ENCODE results near the gene MIB2. TPM values are rescaled to one million over a fixed set of nuclear protein-coding genes. Genes with fewer than 3 reads are reported as not detected.
"Not testable (repeated sequence)": the region's sequence is repeated elsewhere in the genome, so short reads cannot be mapped to it uniquely, and the experiment has no call there.

Gene MIB2
- total RNA-seq, 1 experiment from 2014 or later, result 44.8 TPM

DNA sequence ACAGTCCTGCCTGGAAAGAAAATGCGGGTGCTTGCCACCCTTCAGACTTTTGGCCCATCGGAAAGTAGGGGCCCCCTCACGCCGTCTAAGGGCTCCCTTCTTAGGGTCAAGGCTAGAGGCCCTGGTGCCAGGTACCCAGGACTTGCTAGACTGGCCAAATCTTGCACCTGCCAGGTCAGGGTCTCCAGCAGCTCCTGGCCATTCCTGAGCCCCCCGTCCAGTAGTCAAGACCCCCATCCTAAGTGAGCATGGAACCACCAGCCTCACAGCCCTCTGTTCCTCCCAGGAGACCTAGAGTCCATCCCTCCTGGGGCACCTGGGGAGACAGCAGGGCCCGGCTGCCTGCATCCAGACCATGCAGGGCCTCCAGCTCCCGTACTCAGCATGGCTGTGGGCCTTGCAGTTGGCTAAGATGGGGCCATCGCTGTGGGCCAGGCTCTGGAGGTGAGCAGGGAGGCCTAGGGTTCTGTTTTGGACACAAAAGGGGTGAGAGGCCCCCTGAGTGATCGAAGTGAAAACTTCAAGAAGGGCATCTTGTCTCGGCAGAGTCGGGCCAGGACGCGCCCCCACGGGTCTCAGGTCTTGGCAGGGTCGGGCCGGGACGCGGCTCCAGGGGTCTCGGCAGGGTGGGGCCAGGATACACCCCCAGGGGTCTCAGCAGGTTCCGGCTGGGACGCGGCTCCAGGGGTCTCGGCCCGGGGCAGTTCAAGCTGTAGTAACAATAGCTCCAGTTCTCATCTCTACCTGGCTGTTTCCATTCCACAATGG lies 21.3 kb upstream of the MIB2 start:
- peaks cover 25% of the 10 kb centered on the region for H3K27me3 ChIP-seq (replicated peaks)
- no peaks in the 10 kb centered on the region for H3K9me3 ChIP-seq (replicated peaks)
- H3K4me1 ChIP-seq (replicated peaks), result peaks cover 8% of the 10 kb centered on the region
- H3K27ac ChIP-seq, result no peak overlapping the region
- H3K36me3 ChIP-seq, result no peaks in the 10 kb centered on the region
- H3K4me3 ChIP-seq, result no peak overlapping the region
- DNase-seq (ENCODE audit: low read depth in 1 of 2, low spot score in 2 of 2), result no peak

DNA sequence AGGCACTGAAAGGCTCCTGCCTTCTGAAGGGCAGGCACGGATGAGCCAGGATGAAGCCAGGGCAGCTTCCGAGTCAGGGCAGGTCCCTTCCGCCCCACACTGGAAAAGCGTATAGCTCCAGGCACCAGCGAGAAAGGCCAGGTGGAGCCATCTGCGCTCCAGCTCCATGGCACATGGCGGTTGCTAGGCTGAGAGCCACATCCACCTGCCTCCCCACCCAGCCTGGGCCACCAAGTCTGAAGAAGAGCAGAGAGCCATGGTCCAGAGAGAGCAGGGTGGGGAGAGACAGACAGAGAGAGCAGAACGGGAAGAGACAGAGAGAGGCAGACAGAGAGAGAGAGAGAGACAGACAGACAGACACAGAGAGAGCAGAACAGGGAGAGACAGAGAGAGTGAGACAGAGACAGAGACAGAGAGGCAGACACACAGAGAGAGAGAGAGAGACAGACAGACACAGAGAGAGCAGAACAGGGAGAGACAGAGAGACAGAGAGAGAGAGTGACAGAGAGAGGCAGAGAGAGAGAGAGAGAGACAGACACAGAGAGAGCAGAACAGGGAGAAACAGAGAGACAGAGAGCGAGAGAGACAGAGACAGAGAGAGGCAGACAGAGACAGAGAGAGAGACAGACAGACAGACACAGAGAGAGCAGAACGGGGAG lies 20.6 kb upstream of the MIB2 start:
- Histone ChIP-seq H3K27me3 (replicated peaks) (peaks cover 31% of the 10 kb centered on the region), H3K4me1 (replicated peaks) (peaks cover 14% of the 10 kb centered on the region), H3K27ac (no peak overlapping the region), H3K9me3 (replicated peaks) (peaks cover 2% of the 10 kb centered on the region; the same call in 1 of the 2 replicates), H3K36me3 (no peaks in the 10 kb centered on the region), H3K4me3 (no peak overlapping the region)
- DNase-seq (ENCODE audit: low read depth in 1 of 2, low spot score in 2 of 2), result no peak

DNA sequence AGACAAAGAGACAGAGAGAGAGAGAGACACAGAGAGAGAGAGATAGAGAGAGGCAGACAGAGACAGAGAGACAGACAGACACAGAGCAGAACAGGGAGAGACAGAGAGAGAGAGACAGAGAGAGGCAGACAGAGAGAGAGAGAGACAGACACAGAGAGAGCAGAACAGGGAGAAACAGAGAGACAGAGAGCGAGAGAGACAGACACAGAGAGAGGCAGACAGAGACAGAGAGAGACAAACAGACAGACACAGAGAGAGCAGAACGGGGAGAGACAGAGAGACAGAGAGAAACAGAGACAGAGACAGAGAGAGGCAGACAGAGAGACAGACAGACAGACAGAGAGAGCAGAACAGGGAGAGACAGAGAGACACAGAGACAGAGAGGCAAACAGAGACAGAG lies 20.0 kb upstream of the MIB2 start:
- H3K4me1 ChIP-seq (replicated peaks), result peaks cover 16% of the 10 kb centered on the region
- H3K36me3 ChIP-seq; DNase-seq (ENCODE audit: low read depth in 1 of 2, low spot score in 2 of 2); H3K27ac ChIP-seq; H3K9me3 ChIP-seq (replicated peaks); H3K4me3 ChIP-seq: not testable (repeated sequence)
- H3K27me3 ChIP-seq (replicated peaks), result peaks cover 32% of the 10 kb centered on the region

DNA sequence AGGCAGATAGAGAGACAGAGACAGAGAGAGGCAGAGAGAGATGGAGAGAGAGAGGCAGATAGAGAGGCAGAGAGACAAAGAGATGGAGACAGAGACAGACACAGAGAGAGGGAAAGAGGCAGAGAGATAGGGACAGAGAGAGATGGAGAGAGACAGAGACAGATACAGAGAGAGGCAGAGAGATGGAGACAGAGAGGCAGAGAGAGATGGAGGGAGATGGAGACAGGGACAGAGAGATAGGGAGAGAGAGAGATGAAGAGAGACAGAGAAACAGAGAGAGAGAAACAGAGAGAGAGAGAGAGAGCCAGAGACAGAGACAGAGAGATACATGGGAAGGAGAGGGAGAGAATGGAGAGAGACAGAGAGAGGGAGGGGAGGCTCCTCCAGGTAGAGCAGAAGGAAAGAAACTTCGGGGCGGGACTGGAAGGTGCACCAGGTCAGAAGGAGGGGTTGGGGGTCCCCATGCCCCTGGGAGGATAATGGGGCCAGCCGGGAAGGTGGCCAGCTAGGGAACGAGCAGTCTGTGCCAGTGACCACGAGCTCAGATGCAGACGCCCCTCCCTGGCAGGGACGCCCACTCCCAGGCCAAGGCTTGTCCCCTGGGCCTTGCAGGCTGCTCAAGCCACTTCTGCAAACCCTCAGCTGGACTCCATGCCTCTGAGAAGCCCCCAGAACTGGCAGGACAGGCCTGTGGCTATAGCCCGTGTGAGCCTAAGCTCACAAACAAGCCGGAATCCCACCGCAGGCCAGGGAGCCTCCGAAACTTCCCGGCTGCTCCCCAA lies 18.6 kb upstream of the MIB2 start:
- Histone ChIP-seq H3K27ac (no peak overlapping the region), H3K9me3 (replicated peaks) (peaks cover 2% of the 10 kb centered on the region; the same call in 1 of the 2 replicates), H3K4me1 (replicated peaks) (peaks cover 18% of the 10 kb centered on the region), H3K36me3 (no peaks in the 10 kb centered on the region), H3K4me3 (no peak overlapping the region), H3K27me3 (replicated peaks) (peaks cover 40% of the 10 kb centered on the region)
- no peak for DNase-seq (ENCODE audit: low read depth in 1 of 2, low spot score in 2 of 2)

DNA sequence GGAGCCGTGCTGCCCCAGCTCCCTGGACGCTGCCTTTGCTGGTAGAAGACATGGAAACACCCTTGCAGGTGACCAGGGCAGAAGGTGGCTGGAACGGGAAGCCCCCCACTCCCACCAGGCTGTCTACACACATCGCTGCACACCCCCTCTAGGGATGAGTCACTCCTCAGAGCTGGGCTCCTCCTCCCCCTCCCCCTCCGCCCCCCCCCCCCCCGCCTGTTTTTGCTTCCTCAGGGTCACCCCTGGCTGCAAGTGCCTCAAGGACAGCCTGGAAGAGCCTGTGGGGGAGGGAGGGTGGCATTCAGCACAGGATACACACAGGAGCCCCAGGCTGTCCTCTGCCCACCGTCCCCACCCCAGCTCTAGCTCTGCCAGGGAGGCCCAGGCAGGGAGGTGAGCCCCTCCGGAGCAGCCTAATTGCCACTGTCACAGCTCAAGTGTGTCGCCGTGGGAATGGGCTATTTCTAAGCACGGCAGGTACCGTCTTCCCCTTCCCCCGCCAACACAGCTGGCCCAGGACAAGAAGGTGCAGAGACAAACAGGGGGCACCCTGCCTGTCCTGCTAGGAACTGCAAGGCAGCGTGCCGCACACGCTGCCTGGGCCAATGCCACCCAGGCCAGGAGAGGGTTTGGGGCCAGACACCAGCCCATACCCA lies 17.9 kb upstream of the MIB2 start:
- H3K4me1 ChIP-seq (replicated peaks), result peaks cover 18% of the 10 kb centered on the region
- no peak overlapping the region for H3K4me3 ChIP-seq
- no peak for DNase-seq (ENCODE audit: low read depth in 1 of 2, low spot score in 2 of 2)
- peaks cover 40% of the 10 kb centered on the region for H3K27me3 ChIP-seq (replicated peaks)
- H3K36me3 ChIP-seq, result no peaks in the 10 kb centered on the region
- no peak overlapping the region for H3K27ac ChIP-seq
- peaks cover 2% of the 10 kb centered on the region; the same call in 1 of the 2 replicates for H3K9me3 ChIP-seq (replicated peaks)

DNA sequence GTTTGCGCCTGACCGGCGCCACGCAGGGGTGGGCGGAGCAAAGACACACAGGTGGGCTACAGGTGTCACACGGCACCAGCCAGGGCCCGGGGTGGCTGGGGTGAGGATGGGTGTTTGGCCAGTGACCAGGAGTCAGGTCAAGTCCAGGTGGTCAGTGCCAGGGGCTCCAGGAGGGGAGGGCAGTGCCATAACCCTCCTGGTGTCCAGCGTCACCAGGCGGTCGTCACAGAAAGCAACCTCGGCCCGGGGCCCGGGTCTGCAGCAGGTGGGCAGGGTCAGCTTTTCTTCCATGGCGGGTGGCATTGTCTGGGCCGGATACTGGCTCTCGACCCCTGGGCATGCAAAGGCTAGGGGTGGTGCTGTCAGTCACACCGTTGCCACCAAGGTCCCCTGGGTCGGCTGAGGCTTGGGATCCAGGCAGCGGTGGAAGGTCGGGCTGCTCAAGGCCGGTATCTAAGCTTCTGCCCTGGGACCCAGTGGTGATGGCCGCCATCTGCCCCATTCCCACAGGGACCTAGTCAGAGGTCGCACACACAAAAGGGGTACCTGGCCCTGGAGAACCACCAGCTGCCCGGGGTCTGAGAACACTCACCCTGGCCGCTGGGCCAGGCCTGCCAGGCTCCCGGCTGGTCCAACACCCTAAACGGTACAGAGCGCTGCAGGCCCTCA lies 17.1 kb upstream of the MIB2 start:
- no peak for DNase-seq (ENCODE audit: low read depth in 1 of 2, low spot score in 2 of 2)
- Histone ChIP-seq H3K4me1 (replicated peaks) (peaks cover 18% of the 10 kb centered on the region), H3K36me3 (no peaks in the 10 kb centered on the region), H3K9me3 (replicated peaks) (peaks cover 2% of the 10 kb centered on the region; the same call in 1 of the 2 replicates), H3K4me3 (no peak overlapping the region), H3K27ac (no peak overlapping the region), H3K27me3 (replicated peaks) (peaks cover 40% of the 10 kb centered on the region)

DNA sequence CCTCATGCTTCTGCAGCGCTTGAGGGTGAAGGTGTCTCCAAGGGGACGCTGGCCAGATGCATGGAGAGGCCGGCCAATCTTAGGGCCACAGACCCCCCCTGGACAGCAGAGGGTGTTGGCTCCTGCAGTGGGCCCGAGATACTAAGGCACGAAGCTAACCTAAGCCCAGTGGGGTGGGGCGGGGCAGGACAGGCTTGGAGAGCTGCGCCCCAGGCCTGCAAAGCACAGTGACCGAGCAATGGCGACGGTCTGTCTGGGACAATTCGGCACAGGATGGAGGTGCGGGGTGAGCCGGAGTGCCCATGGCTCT lies 16.6 kb upstream of the MIB2 start:
- Histone ChIP-seq H3K4me1 (replicated peaks) (peaks cover 18% of the 10 kb centered on the region), H3K36me3 (no peaks in the 10 kb centered on the region), H3K27ac (no peak overlapping the region), H3K9me3 (replicated peaks) (peaks cover 2% of the 10 kb centered on the region; the same call in 1 of the 2 replicates), H3K27me3 (replicated peaks) (peaks cover 40% of the 10 kb centered on the region), H3K4me3 (no peak overlapping the region)
- no peak for DNase-seq (ENCODE audit: low read depth in 1 of 2, low spot score in 2 of 2)

DNA sequence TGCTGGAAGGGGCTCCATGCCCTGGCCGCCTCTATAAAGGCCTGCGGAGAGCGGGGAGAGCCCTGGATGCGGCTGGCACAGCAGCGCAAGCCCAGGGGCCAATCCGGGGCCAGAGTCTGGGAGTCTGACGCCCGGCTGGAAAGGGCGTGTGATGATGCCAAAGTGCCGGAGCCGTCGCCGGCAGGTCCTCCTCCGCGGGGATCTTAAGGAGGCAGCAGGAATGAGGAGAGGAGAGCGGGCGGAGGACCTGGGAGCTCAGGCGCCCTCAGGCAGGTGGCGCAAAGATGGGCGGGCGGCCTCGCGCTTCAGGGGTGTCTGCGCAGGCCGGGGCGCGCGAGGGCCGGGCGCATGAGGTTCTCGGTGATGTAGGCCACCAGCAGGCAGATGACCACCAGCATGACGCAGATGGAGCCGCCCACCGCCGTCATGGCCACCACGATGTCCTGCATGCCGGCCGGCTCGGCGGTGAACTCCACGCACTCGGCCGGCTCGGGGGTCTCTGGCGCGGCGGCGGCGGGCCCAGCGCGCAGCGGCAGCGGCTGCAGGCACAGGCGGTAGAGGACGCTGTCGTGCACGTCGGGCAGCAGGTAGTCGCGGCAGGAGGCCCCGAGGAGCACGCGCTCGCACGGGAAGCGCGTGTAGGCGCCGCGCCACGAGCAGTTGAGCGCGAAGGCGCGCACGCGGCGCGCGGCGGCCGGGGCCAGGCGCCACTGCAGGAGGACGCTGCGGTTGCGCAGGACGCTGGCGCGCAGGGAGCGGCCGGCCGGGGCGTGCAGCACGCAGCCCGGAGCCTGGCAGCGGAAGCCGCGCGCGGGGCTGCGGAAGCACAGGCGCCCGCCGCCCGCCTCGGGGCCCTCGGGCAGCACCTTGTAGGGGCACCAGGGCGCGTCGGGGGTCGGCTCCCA lies 16.0 kb upstream of the MIB2 start:
- no peak overlapping the region for H3K27ac ChIP-seq
- no peak for DNase-seq (ENCODE audit: low read depth in 1 of 2, low spot score in 2 of 2)
- H3K4me1 ChIP-seq (replicated peaks), result peaks cover 18% of the 10 kb centered on the region
- peaks cover 40% of the 10 kb centered on the region for H3K27me3 ChIP-seq (replicated peaks)
- H3K9me3 ChIP-seq (replicated peaks), result peaks cover 2% of the 10 kb centered on the region; the same call in 1 of the 2 replicates
- H3K4me3 ChIP-seq, result peak overlapping the region; percentile 33
- H3K36me3 ChIP-seq, result no peaks in the 10 kb centered on the region

DNA sequence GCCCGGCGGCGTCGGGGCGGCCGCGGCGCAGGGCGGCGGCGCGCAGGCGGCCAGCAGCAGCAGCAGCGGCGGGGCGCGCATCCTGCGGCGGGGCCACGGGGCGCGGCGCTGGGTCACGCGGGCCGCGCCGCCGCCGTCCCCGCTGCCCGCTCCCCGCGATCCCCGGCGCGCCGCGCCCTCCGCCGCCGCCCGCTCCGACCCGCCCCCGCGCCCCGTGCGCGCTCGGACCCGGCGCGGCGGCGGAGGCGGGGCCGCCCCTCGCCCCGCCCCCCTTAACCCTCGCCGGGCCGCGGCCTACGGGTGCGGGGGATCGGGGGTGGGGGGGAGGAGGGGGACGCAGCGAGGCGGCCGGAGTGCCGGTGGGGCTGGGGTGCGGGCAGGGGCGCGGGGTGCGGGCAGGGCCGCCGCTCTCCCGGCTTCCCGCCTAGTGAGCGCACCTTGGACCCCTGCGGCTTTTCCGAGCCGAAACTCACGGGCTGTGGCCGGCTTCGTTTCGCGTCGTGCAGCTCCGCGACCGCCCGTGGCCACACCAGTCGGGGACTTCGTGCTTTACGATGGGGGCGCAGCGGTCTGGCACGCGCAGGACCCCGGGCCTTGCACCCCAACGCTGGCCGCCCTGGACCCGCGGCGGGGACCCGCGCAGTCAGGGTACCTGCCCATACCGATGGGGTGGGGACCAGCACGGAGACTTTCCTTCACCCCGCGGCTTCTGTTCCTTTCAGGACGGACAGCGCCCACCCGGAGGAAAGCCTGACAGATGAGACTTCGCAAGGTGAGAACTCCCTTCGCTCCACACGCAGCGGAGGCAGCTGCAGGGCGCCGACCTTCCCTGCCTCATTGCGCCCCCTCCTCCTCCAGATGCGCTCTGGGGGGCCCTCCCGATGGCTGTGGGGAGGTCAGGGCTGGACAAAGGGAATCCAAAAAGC lies 15.1 kb upstream of the MIB2 start, which contains the start of gene FNDC10:
Gene FNDC10, minus strand, starts transcription at position 201 of the 926 bp plus-strand sequence. Its CDS starts 120 bp downstream, at position 81.
- peaks cover 2% of the 10 kb centered on the region; the same call in 1 of the 2 replicates for H3K9me3 ChIP-seq (replicated peaks)
- DNase-seq (ENCODE audit: low read depth in 1 of 2, low spot score in 2 of 2), result no peak
- peaks cover 18% of the 10 kb centered on the region for H3K4me1 ChIP-seq (replicated peaks)
- H3K27ac ChIP-seq, result no peak within 1 kb of the TSS
- H3K27me3 ChIP-seq (replicated peaks), result peaks cover 40% of the 10 kb centered on the region
- no peaks in the 10 kb centered on the region for H3K36me3 ChIP-seq
- H3K4me3 ChIP-seq, result peak within 1 kb of the TSS; percentile 33

DNA sequence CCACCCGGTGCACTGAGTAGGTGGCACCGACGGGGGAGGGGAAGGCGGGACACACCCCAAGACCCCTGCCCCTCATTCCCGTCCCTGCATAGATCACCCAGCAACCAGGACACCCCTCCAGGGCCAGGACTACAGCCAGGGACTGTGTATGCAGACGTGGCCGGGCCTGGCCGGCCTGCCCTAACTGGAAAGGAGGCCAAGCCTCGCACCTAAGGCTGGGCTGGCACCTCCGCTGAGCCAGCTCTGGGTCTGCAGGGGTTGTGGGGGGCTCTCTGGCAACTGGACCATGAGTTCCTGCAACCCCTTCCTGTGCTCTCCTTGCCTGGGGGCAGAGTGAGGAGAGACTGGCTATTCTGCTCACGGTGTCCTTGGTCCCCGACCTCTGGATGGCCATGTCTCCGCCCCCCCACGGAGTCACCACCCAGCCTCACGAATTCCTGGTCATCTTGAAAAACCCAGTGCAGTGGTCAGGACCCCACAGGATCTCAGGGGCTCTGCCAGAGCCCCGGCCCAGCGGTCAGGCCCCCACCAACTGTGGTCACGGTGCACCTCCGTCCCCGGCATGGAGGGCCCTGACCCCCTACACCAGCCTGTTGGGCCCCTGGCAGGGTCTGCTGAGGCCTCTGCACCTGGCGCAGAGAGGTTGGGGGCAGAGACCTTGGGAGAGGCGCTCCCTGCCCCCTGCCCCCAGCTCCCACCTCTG lies 14.3 kb upstream of the MIB2 start:
- Histone ChIP-seq H3K36me3 (no peaks in the 10 kb centered on the region), H3K4me1 (replicated peaks) (peaks cover 18% of the 10 kb centered on the region), H3K9me3 (replicated peaks) (peaks cover 2% of the 10 kb centered on the region; the same call in 1 of the 2 replicates), H3K27ac (no peak overlapping the region), H3K27me3 (replicated peaks) (peaks cover 40% of the 10 kb centered on the region), H3K4me3 (no peak overlapping the region)
- no peak for DNase-seq (ENCODE audit: low read depth in 1 of 2, low spot score in 2 of 2)
